TTC549 (cell line): Measurements from ENCODE around the gene QSOX2.

Experiments
- FAIRE-seq: peaks from 2 replicates; lab custom pipeline; 2012; peaks lifted over from hg19 to GRCh38; lab: Jason Lieb, UNC

The QSOX2 gene, protein sequence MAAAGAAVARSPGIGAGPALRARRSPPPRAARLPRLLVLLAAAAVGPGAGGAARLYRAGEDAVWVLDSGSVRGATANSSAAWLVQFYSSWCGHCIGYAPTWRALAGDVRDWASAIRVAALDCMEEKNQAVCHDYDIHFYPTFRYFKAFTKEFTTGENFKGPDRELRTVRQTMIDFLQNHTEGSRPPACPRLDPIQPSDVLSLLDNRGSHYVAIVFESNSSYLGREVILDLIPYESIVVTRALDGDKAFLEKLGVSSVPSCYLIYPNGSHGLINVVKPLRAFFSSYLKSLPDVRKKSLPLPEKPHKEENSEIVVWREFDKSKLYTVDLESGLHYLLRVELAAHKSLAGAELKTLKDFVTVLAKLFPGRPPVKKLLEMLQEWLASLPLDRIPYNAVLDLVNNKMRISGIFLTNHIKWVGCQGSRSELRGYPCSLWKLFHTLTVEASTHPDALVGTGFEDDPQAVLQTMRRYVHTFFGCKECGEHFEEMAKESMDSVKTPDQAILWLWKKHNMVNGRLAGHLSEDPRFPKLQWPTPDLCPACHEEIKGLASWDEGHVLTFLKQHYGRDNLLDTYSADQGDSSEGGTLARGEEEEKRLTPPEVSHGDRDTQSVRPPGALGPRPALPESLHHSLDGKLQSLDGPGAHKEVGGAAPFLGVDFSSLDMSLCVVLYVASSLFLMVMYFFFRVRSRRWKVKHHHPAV

DNA sequence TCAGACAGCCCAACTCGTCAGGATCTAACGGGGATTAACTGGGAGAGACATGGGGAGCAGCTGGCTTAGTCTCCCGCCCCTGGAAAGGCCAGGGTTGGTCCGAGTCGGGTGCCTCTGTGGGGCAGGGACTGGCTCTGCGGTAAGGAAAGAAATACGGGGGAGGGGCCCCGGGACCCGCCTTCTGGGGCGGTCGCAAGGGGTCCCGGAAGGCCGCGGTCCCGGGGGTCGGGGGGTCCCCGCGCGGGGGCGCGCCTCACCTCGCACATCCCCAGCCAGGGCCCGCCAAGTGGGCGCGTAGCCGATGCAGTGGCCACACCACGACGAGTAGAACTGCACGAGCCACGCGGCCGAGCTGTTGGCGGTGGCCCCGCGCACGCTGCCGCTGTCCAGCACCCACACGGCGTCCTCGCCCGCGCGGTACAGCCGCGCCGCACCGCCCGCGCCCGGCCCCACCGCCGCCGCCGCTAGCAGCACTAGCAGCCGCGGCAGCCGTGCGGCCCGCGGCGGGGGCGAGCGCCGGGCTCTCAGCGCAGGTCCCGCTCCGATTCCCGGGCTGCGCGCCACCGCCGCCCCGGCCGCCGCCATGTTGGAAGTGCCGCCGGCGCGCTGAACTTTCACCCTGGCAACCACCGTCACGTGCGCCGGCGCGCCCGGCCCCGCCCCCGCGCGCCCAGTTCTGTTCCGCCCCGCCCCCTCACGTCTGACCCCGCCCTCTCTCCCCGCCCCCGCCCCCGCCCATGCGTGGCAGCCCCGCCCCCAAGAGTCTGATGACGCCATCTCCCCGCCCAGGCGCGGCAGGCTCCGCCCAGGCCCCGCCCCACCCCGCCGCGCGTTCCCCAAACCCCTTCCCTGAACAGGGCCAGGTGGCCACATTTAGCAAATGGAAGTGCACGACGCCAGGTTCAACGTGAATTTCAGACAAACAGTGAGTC lies at the start of gene QSOX2:
TSS of gene QSOX2 (minus strand) at position 594 of the 932 bp plus-strand sequence. CDS start at position 585, 9 bp downstream.
- no peak for FAIRE-seq

GRCh38 chr9:136295055-136295454 lies 49.4 kb upstream of the QSOX2 start:
- no peak for FAIRE-seq

DNA sequence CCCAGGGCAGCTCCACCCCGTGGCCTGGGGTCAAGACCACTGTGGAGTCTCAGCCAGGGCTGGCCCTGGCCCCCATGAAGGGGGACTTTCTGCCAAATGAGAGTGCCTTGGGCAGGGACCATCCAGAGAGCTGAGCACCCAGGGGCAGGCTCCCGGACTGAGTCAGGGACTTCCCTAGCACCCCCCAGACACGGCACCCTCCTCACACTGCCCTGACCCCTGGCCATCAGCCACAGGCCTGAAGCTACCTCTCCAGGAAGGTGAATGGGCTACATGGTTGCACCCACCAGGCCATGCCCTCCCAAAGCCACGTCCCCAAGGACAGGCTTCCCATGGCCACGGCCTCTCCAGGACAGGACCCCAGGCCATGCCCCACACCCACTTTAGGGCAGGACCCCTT lies 48.8 kb upstream of the QSOX2 start:
- no peak for FAIRE-seq

- FAIRE-seq, result no peak
Measured at GRCh38 chr9:136293476-136294077, 48.0 kb upstream of the QSOX2 start.

DNA sequence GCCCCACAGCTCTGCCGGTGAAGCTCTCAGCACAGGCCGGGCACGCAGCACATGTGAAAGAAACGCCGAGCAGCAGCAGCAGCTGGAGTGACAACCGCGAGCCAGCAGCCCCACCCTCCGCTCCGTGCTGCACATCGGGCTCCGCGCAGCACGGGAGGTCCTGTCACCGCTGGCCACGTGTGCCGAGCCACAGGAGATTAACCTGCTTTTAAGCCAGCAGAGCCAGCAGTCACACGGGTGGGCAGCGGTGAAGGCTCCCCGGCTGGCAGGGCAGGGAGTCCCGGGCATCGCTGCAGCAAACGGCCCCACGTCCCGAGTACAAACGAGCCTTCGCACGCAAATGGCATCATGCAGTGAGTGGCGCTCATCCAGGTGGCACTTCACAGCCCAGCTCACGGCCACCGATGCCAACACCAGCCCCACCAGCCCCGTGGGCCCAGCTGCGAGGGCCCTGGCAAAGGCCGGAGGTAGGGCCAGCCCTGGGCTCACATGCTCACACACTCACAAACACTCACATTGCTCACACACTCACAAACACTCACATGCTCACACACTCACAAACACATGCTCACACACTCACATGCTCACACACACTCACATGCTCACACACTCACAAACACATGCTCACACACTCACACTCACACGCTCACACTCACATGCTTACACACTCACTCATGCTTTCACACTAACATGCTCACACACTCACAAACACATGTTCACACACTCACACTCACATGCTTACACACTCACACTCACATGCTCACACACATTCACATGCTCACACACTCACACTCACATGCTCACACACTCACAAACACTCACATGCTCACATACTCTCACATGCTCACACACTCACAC lies 47.2 kb upstream of the QSOX2 start:
- no peak for FAIRE-seq

DNA sequence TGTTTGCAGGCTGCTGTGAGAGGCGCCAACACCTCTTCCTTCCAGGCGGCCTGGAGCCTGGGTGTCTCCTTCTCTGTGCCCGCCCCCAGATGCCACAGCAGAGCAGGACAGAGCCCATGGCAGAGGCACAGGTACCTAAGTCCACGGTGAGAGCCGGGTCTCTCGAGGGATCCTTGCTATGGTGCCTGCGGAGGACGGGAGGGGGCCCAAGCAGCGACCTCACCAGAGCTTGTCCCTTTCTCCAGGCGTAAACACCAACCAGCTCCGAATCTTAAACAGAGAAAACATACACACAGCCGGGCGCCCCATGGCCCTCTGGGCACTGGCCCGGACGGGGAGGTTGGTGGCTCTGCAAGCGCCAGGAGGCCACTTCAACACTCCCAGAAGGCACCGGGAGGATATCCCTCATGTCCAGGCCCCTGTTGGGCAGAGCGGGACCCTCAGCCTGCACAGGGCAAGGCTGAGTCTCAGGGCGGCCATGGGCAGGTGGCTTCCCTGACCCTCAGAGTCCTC lies 46.5 kb upstream of the QSOX2 start:
- FAIRE-seq, result no peak

DNA sequence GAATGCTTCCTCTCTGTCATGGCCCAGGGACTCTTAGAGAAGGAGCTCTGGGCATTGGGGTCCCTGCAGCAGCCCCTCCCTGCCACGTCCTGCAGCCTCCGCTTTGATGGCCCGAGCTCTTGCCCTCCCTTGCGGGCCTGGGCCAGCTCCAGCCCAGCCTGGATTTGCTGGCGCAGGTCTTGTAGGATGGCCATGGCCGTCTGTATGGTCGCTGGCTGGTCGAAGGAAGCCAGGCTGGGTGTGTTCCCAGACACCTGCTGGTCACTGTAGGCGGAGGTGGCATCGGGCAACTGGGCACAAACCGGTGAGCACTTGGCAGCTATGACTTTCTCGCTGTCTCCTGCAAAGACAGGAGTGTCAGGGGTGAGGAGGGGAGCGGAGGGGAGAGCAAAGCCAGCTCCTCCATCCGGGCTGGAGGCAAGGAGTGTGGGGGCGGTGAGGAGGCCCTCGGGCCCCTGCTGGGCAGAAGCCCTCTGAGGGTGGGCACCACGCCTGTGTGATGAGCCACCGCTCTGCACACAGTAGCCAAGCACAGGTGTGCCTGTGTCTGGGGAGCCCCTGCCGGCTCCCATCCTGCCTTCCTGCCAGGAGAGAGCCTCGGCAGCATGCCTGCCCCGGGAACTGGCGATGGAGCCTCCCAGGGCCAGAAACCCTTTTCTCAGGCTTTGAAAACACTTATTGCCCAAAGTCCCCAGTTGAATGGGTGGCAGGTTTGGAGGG lies 45.9 kb upstream of the QSOX2 start:
- no peak for FAIRE-seq

DNA sequence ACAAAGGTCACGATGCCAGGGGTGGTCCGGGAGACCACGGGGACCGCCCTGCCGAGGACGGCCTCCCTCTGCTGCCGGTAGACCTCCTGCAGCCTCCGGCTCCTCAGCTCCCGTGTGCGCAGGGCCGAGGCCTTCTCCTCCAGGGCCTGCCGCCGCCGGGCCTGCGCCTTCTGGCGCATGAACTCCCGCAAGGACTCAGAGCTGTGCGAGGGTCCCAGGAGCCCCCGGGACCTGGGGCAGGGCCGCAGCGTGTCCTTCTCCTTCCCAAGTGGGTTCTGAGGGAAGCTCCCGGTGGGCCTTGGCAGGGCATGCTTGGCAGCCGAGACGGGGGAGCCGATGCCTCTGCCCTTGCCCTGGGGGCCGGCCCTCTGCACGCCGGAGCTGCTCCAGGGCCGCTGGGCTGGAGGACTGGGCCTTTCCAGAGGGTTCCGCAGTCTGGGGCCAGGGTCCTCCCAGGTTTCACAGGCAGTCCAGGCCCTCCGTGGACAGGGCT lies 44.9 kb upstream of the QSOX2 start:
- FAIRE-seq, result no peak

GRCh38 chr9:136289651-136290507 lies 44.3 kb upstream of the QSOX2 start:
- FAIRE-seq, result no peak

GRCh38 chr9:136287960-136288753 lies 42.5 kb upstream of the QSOX2 start:
- no peak for FAIRE-seq

DNA sequence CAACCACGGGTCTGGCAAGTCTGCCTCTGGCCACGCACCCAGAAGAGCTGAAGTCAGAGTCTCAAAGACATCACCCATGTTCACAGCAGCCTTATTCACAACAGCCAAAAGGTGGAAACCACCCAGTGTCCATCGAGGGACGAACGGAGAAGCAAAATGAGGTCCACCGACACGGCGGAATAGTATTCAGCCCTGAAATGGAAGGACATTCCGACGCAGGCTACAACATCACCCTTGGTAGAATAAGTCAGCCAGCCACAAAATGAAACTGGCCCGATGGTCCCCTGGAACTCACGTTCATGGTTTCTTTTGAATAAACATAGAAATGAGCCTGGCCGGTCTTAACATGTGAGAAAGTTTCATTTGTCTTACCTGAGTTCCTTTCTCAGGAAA lies 41.4 kb upstream of the QSOX2 start:
- FAIRE-seq, result no peak

GRCh38 chr9:136286359-136286986 lies 40.9 kb upstream of the QSOX2 start:
- FAIRE-seq, result no peak

DNA sequence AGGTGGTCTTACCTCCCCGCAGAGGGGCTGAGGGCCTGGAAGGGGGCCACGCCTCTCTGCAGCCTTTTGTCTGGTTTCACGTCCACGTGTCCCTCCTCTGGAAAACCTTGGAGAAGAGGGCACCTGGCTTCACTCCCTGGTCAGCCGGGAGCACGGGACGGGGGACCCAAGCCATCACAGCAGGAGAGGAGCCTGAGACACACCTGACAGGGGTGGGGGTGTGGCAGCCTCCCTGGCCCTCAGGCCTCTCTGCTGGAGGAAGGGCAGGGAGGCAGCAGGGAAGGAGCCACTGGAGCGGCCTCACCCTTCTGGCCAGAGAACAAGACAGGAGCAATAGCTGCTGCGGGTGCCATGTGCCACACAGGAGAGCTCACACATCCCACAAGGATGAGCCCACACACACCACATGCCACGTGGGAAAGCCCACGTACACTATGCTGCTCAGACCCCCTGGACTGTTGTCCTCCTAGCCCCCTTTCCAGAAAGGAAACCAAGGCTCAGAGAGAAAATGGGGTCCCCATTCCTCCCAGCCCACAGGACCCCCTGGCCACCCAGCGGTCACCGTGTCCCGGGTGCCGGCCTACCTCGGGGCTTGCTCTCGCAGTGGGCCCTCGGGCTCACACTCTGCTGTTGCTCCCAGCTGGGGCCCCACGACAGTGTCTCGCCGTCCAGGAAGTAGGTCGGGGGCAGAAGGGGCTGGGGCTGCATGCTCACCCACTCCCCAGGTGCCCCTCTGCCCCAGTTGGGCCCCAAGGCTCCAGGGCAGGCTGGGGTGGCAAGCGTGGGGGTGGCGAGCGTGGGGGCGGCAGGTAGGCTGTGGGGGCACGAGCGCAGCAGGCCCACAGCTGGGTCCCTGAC lies 40.1 kb upstream of the QSOX2 start:
- no peak for FAIRE-seq

DNA sequence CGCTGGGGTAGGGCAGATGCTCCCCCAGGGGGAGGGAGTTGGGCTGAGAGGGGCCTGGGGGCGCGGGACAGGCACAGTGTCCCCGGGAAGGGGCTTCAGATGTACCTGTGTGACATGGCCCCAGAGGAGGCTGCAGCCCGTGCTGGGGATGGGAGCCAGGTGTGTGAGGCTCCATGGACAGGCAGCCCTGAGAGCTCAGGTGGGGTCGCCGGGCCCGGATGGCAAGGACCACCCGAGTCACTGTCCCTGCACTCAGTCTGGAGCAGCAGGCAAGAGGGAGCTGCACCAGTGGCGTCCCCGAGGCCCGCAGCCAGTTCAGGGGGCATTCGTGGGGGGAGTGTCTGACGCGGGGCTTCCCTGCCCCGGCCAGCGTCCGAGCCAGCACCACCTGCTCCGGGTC lies 39.3 kb upstream of the QSOX2 start:
- FAIRE-seq, result no peak

DNA sequence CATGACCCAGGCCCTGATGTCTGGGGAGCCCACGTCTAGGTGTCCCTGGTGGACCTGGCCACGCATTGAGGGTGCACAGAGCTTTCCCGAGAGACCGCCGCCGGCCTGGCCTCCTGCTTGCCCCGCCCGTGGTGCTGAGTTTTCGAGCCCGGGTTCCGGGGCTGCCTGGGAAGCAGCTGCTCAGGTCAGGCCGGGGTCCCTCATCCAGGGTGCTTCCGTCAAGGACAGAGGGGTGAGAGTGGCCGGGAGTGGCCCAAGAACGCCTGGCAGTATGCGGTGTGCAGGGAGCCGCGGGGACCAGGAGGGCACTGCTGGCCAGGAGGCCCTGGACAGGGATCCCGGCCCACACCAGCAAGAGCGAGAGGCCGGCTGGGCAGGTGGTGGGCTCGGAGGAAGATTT lies 38.7 kb upstream of the QSOX2 start:
- FAIRE-seq, result no peak

DNA sequence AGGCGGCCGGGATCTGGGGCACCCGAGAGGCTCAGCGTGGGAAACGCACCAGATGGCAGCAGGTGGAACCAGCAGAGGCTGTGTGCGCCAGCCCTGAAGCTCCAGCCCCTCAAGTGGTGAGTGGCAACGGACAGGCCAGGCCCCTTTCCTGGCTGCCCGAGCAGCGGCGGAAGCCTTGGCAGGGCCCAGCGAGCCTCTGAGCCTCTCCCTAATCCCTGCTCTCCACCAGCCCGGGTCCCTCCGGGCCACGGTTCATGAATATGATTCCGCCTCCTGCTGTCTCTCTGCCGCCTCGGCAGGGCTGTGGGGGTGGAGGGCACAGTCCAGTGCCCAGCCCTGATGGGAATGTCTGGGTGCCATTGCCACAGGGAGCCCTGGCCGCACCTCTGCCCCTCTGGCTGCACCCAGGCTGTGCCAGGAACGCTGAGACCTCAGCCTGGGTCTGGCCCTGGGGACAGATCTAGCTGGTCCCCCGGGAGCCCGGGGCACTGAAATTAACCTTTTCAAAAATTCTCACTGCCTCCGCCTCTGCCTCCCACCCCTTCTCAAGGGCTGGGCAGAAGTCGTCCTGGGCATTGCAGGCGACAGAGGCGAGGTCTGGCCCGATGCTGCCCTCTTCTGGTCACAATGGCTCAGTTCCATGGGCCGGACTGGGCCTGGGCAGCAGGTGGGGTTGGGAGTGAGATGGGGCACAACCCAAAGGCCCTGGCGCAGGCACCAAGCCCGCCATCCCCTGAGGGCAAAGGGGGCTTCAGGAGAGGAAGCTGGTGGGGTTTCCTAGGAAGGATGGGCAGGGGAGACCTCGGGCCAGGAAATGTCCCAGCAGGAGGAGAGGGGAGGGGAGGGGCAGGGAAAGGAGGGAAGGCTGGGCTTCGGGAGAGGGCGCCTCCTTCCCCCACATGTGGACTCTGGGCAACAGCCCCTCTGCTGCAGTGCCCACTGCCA lies 38.0 kb upstream of the QSOX2 start:
- FAIRE-seq, result no peak
